MM.1S (cell line): ENCODE measurements around the gene LMTK3.

Experiments
- DNase-seq: peaks from one replicate; pipeline ENCODE4 v3.0.0-alpha.2; 2015
- H2AFZ ChIP-seq: fragments of 300-600 bp; sonication (generic); 2 replicates; pipeline ENCODE4 v1.6.0; 2016; ENCODE audit warnings: antibody characterized with exemption, low read length
- H3F3A ChIP-seq: fragments of 300-600 bp; sonication (generic); 2 replicates; pipeline ENCODE4 v1.6.1; 2016; ENCODE audit warnings: mild to moderate bottlenecking, antibody characterized with exemption, low read length, moderate library complexity, mixed read lengths; ENCODE audit not compliant: insufficient read depth
- H3K27ac ChIP-seq: fragments of 300-600 bp; sonication (generic); 2 replicates; pipeline ENCODE4 v1.5.1; 2016; ENCODE audit warnings: mild to moderate bottlenecking, low read length
- H3K27me3 ChIP-seq: fragments of 300-600 bp; sonication (generic); replicated peaks from 2 replicates; pipeline ENCODE4 v1.6.0; 2016; ENCODE audit warnings: low read length; ENCODE audit not compliant: insufficient read depth
- H3K36me3 ChIP-seq: fragments of 300-600 bp; sonication (generic); replicated peaks from 2 replicates; pipeline ENCODE4 v1.6.1; 2016; ENCODE audit warnings: mild to moderate bottlenecking, low read length, mixed read lengths; ENCODE audit not compliant: insufficient read depth
- H3K4me1 ChIP-seq: fragments of 300-600 bp; sonication (generic); 2 replicates; pipeline ENCODE4 v1.6.1; 2016; ENCODE audit warnings: low read length, mixed read lengths
- H3K4me2 ChIP-seq: fragments of 300-600 bp; sonication (generic); 2 replicates; pipeline ENCODE4 v1.6.0; 2016; ENCODE audit warnings: low read depth, low read length
- H3K4me3 ChIP-seq: fragments of 300-600 bp; sonication (generic); 2 replicates; pipeline ENCODE4 v1.5.1; 2016; ENCODE audit warnings: low read length, mixed read lengths
- H3K79me2 ChIP-seq: fragments of 300-600 bp; sonication (generic); 2 replicates; pipeline ENCODE4 v1.6.1; 2016; ENCODE audit warnings: mixed run types, low read length, mixed read lengths
- H3K9ac ChIP-seq: fragments of 300-600 bp; sonication (generic); 2 replicates; pipeline ENCODE4 v1.6.1; 2016; ENCODE audit warnings: low read length, mixed read lengths
- H3K9me2 ChIP-seq: fragments of 300-600 bp; sonication (generic); replicated peaks from 2 replicates; pipeline ENCODE4 v1.6.1; 2016; ENCODE audit warnings: mild to moderate bottlenecking, low read length, mixed read lengths; ENCODE audit not compliant: insufficient read depth
- H3K9me3 ChIP-seq: fragments of 300-600 bp; sonication (generic); replicated peaks from 2 replicates; pipeline ENCODE4 v1.6.1; 2016; ENCODE audit warnings: mild to moderate bottlenecking, low read length, mixed read lengths; ENCODE audit not compliant: insufficient read depth
- H4K20me1 ChIP-seq: fragments of 300-600 bp; sonication (generic); 2 replicates; pipeline ENCODE4 v1.6.1; 2016; ENCODE audit warnings: mild to moderate bottlenecking, low read length, moderate library complexity, mixed read lengths; ENCODE audit not compliant: insufficient read depth
- CTCF ChIP-seq: fragments of 300-600 bp; sonication (generic); IDR thresholded peaks from 2 replicates; pipeline ENCODE4 v1.5.1; 2016; ENCODE audit warnings: antibody characterized with exemption, low read length, mixed read lengths
- EZH2 ChIP-seq: fragments of 300-600 bp; sonication (generic); optimal IDR thresholded peaks from 2 replicates; pipeline ENCODE3; 2017; ENCODE audit warnings: low read depth, mild to moderate bottlenecking, antibody characterized with exemption, low read length, mixed read lengths
- EZH2phosphoT487 ChIP-seq: fragments of 300-600 bp; sonication (generic); IDR thresholded peaks from 2 replicates; pipeline ENCODE4 v1.6.1; 2018; ENCODE audit warnings: antibody characterized with exemption, low read length

The LMTK3 gene

DNA sequence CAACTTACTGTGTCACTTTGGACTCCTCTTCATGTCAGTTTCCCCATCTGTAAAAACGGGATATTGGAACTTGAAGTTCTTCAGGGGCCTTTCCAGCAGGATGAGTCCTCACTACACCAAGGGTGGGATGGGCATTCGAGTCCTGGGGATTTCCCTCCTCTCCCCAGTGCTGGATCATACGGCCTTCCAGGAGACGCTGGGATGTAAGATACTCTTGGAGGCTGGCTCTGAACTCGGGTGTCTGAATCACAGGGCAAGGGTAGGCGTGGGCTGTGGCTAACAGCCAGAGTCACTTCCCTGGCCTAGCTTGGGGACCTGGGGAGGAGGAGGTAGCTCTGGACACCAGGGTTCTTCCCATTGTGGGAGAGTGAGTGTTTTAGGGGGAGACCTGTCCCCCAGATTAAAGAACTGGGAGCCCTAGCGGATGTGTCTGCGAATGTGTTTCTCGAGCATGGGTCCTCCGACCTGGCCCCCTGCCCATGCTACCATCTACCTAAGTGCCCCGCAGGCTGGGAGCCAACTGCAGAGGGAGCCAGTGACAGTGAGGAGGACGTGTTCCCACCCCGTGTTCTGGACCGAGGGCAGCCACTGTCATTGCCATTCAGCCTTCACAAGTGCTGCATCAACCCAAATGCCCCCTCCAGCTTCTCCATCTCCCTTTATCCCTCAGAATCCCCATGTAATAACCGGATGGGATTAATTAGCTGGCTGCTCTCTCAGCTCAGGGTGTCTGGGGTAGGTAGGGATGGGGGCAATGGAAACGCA lies 44.9 kb downstream of the LMTK3 start:
- Histone ChIP-seq H3K36me3 (no peaks in the 10 kb centered on the region), H3K9me3 (no peaks in the 10 kb centered on the region), H3K9me2 (no peaks in the 10 kb centered on the region), H3F3A (no peaks in the 10 kb centered on the region), H2AFZ (no peak overlapping the region), H3K27me3 (no peaks in the 10 kb centered on the region), H3K4me2 (no peak overlapping the region), H4K20me1 (no peaks in the 10 kb centered on the region), H3K4me3 (no peak overlapping the region), H3K9ac (no peak overlapping the region), H3K4me1 (no peaks in the 10 kb centered on the region), H3K27ac (no peak overlapping the region), H3K79me2 (peaks cover 19% of the 10 kb centered on the region)
- no peak for DNase-seq
- TF ChIP-seq CTCF (no peak), EZH2 (no peak), EZH2phosphoT487 (no peak)

- H3K27ac ChIP-seq: no peak overlapping the region
- no peak for DNase-seq
- H3K4me1 ChIP-seq: no peaks in the 10 kb centered on the region
- H3F3A ChIP-seq: no peaks in the 10 kb centered on the region
- no peaks in the 10 kb centered on the region for H3K9me2 ChIP-seq
- H3K4me3 ChIP-seq: no peak overlapping the region
- no peaks in the 10 kb centered on the region for H3K36me3 ChIP-seq
- no peaks in the 10 kb centered on the region for H3K9me3 ChIP-seq
- no peak overlapping the region for H2AFZ ChIP-seq
- no peak overlapping the region for H3K9ac ChIP-seq
- peaks cover 8% of the 10 kb centered on the region for H3K79me2 ChIP-seq
- TF ChIP-seq CTCF: no peak
- TF ChIP-seq EZH2phosphoT487: no peak
- TF ChIP-seq EZH2: no peak
- no peak overlapping the region for H3K4me2 ChIP-seq
- no peaks in the 10 kb centered on the region for H4K20me1 ChIP-seq
- no peaks in the 10 kb centered on the region for H3K27me3 ChIP-seq
Measured at GRCh38 chr19:48465215-48465614, 46.4 kb downstream of the LMTK3 start.

DNA sequence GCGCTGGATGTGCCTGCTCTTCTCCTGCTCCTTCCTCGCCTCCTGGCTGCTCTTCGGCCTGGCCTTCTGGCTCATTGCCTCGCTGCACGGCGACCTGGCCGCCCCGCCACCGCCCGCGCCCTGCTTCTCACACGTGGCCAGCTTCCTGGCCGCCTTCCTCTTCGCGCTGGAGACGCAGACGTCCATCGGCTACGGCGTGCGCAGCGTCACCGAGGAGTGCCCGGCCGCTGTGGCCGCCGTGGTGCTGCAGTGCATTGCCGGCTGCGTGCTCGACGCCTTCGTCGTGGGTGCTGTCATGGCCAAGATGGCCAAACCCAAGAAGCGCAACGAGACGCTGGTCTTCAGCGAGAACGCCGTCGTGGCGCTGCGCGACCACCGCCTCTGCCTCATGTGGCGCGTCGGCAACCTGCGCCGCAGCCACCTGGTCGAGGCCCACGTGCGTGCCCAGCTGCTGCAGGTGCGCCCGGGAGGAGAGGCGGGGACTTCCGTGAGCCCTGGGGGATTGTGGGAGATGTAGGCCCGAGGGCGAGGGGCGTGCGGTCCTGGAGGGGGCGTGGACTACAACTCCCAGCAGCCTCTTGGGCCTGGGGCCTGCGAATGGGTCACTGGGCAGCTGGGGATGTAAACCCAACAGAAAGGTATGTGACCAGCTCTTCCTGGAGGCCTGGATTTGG lies 49.5 kb downstream of the LMTK3 start:
- Histone ChIP-seq H4K20me1 (no peaks in the 10 kb centered on the region), H3K36me3 (0 out of 2 replicates have a peak, but pooled peaks cover 2% of the 10 kb centered on the region)
- TF ChIP-seq CTCF: no peak
- no peak for TF ChIP-seq EZH2phosphoT487
- no peak for TF ChIP-seq EZH2

More for the DNA sequence above, 49.5 kb downstream of the LMTK3 start:
- DNase-seq: no peak
- Histone ChIP-seq H3K27me3 (no peaks in the 10 kb centered on the region), H3K4me3 (no peak overlapping the region), H3K4me2 (no peak overlapping the region), H3F3A (no peaks in the 10 kb centered on the region), H3K9ac (no peak overlapping the region), H2AFZ (no peak overlapping the region), H3K79me2 (no peaks in the 10 kb centered on the region), H3K4me1 (no peaks in the 10 kb centered on the region), H3K9me3 (no peaks in the 10 kb centered on the region), H3K9me2 (no peaks in the 10 kb centered on the region), H3K27ac (no peak overlapping the region)
